ENCODE measurements around the gene ITM2C.

ITM2C gene

DNA sequence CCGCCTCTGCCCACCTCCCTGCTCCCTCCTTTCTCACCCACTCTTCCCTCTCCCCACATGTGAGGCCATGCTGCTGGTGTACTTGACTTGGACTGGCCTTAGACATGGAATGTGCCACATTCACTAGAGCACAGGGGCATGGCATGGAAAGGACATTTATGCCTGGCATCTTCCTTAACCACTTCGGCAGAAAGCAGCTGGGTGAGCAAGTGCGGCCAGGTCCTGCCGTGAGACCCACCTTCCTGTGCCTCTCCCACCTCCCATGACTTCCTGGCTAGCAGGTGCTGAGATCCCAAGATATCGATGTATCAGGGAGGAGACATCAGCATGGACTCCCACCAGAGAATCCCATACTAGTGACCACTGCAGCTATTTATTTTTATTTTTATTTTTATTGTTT lies 47.3 kb downstream of the ITM2C start:
- no peak for DNase-seq (ENCODE audit: low read depth in 1 of 2, low spot score in 1 of 2)
- Histone ChIP-seq H3K27ac (replicated peaks) (no peak overlapping the region), H3K27me3 (ENCODE audit: insufficient read depth, poor library complexity, severe bottlenecking) (no peaks in the 10 kb centered on the region), H3K4me3 (replicated peaks; ENCODE audit: insufficient read depth, low read length) (no peak overlapping the region)
- TF ChIP-seq, protein P1, sequence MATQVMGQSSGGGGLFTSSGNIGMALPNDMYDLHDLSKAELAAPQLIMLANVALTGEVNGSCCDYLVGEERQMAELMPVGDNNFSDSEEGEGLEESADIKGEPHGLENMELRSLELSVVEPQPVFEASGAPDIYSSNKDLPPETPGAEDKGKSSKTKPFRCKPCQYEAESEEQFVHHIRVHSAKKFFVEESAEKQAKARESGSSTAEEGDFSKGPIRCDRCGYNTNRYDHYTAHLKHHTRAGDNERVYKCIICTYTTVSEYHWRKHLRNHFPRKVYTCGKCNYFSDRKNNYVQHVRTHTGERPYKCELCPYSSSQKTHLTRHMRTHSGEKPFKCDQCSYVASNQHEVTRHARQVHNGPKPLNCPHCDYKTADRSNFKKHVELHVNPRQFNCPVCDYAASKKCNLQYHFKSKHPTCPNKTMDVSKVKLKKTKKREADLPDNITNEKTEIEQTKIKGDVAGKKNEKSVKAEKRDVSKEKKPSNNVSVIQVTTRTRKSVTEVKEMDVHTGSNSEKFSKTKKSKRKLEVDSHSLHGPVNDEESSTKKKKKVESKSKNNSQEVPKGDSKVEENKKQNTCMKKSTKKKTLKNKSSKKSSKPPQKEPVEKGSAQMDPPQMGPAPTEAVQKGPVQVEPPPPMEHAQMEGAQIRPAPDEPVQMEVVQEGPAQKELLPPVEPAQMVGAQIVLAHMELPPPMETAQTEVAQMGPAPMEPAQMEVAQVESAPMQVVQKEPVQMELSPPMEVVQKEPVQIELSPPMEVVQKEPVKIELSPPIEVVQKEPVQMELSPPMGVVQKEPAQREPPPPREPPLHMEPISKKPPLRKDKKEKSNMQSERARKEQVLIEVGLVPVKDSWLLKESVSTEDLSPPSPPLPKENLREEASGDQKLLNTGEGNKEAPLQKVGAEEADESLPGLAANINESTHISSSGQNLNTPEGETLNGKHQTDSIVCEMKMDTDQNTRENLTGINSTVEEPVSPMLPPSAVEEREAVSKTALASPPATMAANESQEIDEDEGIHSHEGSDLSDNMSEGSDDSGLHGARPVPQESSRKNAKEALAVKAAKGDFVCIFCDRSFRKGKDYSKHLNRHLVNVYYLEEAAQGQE (IDR thresholded peaks at IDR 0.05; ENCODE audit: insufficient replicate concordance, low read depth) = no peak
- TF ChIP-seq SPI1 (IDR thresholded peaks at IDR 0.05; ENCODE audit: borderline replicate concordance, low read depth) (no peak), GABPA (IDR thresholded peaks at IDR 0.05; ENCODE audit: low read depth) (no peak), POLR2AphosphoS5 (IDR thresholded peaks at IDR 0.05; ENCODE audit: low read depth) (no peak)
- TF ChIP-seq, protein P2, sequence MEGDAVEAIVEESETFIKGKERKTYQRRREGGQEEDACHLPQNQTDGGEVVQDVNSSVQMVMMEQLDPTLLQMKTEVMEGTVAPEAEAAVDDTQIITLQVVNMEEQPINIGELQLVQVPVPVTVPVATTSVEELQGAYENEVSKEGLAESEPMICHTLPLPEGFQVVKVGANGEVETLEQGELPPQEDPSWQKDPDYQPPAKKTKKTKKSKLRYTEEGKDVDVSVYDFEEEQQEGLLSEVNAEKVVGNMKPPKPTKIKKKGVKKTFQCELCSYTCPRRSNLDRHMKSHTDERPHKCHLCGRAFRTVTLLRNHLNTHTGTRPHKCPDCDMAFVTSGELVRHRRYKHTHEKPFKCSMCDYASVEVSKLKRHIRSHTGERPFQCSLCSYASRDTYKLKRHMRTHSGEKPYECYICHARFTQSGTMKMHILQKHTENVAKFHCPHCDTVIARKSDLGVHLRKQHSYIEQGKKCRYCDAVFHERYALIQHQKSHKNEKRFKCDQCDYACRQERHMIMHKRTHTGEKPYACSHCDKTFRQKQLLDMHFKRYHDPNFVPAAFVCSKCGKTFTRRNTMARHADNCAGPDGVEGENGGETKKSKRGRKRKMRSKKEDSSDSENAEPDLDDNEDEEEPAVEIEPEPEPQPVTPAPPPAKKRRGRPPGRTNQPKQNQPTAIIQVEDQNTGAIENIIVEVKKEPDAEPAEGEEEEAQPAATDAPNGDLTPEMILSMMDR (IDR thresholded peaks at IDR 0.05; ENCODE audit: insufficient read depth, low read length) = no peak

DNA sequence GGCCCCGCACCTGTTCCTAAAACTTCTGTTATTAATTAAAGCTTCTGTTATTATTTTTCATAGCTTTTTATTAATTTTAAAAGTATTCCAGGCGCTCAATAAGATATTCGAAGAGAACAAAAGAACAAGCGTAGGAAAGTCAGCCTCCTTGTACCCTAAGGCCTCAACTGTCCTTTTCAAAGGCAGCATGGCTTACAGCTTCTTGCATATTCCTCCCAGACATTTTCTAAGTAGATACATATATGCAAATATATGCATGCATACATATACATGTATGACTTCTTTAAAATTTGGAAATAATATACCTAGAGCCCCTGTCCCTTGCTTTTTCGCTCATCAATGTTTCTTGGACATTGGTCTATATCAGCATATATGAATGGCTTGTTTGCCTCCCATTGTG lies 48.0 kb downstream of the ITM2C start:
- Histone ChIP-seq H3K27ac (replicated peaks) (no peak overlapping the region), H3K27me3 (ENCODE audit: insufficient read depth, poor library complexity, severe bottlenecking) (no peaks in the 10 kb centered on the region), H3K4me3 (replicated peaks; ENCODE audit: insufficient read depth, low read length) (no peak overlapping the region)
- TF ChIP-seq POLR2AphosphoS5 (IDR thresholded peaks at IDR 0.05; ENCODE audit: low read depth) (no peak), GABPA (IDR thresholded peaks at IDR 0.05; ENCODE audit: low read depth) (no peak), SPI1 (IDR thresholded peaks at IDR 0.05; ENCODE audit: borderline replicate concordance, low read depth) (no peak)
- TF ChIP-seq, protein P1 (IDR thresholded peaks at IDR 0.05; ENCODE audit: insufficient replicate concordance, low read depth) = no peak
- TF ChIP-seq, protein P2 (IDR thresholded peaks at IDR 0.05; ENCODE audit: insufficient read depth, low read length) = no peak
- DNase-seq (ENCODE audit: low read depth in 1 of 2, low spot score in 1 of 2) = no peak

DNA sequence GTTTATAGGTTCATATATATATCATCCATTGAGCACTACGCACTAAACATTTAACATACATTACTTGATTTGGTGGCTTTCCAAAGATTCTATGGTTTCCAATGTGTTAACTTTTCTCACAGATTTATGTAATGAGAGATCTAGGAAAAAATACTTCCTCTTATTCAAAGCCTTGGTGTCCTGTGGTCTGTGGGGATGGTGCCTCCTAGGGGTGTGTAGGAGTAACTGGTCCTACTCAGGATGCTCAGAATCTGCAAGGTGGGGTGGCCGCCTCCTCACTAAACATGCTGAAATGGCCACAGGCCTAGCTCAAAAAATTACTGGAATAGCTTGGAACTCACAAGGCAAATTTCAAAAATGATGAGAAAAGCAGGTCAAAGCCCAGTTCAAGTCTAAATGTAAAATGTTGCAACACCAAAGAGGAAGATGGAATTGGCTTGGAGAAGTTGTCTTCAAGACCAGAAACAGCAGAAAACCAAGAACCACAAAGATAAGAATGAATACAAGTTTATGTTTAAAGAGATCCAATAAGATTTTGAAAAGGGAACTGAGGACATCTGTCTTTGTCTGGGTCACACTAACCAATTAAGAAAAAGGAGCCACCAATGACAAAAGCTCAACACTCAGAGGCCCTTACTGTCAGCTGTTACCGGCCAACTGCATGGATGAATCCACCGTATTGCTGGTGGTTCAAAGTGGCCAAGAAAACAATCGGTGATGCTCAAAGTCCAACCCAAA lies 48.8 kb downstream of the ITM2C start:
- TF ChIP-seq SPI1 (IDR thresholded peaks at IDR 0.05; ENCODE audit: borderline replicate concordance, low read depth) = peak; percentile 49; the same call in 1 of the 2 replicates
- TF ChIP-seq, protein P1 (IDR thresholded peaks at IDR 0.05; ENCODE audit: insufficient replicate concordance, low read depth) = no peak
- no peak for TF ChIP-seq GABPA (IDR thresholded peaks at IDR 0.05; ENCODE audit: low read depth)
- TF ChIP-seq, protein P2 (IDR thresholded peaks at IDR 0.05; ENCODE audit: insufficient read depth, low read length) = peak; percentile 50
- TF ChIP-seq POLR2AphosphoS5 (IDR thresholded peaks at IDR 0.05; ENCODE audit: low read depth) = no peak

More for the DNA sequence above, 48.8 kb downstream of the ITM2C start:
- no peak overlapping the region for H3K4me3 ChIP-seq (replicated peaks; ENCODE audit: insufficient read depth, low read length)
- no peaks in the 10 kb centered on the region for H3K27me3 ChIP-seq (ENCODE audit: insufficient read depth, poor library complexity, severe bottlenecking)
- peak in 1 of 2 experiments; percentile 79 for DNase-seq (ENCODE audit: low read depth in 1 of 2, low spot score in 1 of 2)
- no peak overlapping the region for H3K27ac ChIP-seq (replicated peaks)
